RWPE2 (cell line): ENCODE measurements around the gene MIGA1.

ENCODE experiments used
- ATAC-seq: fragments of 200-7000 bp; cut with Tn5 transposase; 3 replicates; pipeline ENCODE4 v1.9.1; 2021; ENCODE audit warnings: low read depth
- DNase-seq: peaks from one replicate; pipeline ENCODE4 v3.0.0-alpha.2; 2020; ENCODE audit warnings: low spot score
- H3K27ac ChIP-seq: fragments of 450-650 bp; 2 replicates; pipeline ENCODE4 v1.5.1; 2017; ENCODE audit warnings: mild to moderate bottlenecking; ENCODE audit not compliant: poor library complexity, severe bottlenecking
- H3K27me3 ChIP-seq: fragments of 250-450 bp; sonication (Bioruptor Pico); 2 replicates; pipeline ENCODE4 v1.5.1; 2021; ENCODE audit warnings: mild to moderate bottlenecking, moderate library complexity; ENCODE audit not compliant: insufficient read depth, poor library complexity, severe bottlenecking
- H3K36me3 ChIP-seq: fragments of 250-450 bp; sonication (Bioruptor Pico); 2 replicates; pipeline ENCODE4 v1.5.1; 2020; ENCODE audit warnings: low read depth, mild to moderate bottlenecking, moderate library complexity
- H3K4me1 ChIP-seq: fragments of 250-450 bp; sonication (Bioruptor Pico); 2 replicates; pipeline ENCODE4 v1.5.1; 2021; ENCODE audit warnings: mild to moderate bottlenecking, moderate library complexity; ENCODE audit not compliant: insufficient read depth, poor library complexity, severe bottlenecking
- H3K4me3 ChIP-seq: fragments of 250-450 bp; sonication (Bioruptor Pico); 2 replicates; pipeline ENCODE4 v1.5.1; 2021; ENCODE audit warnings: mild to moderate bottlenecking, moderate library complexity; ENCODE audit not compliant: severe bottlenecking
- H3K9me3 ChIP-seq: fragments of 250-450 bp; sonication (Bioruptor Pico); 2 replicates; pipeline ENCODE4 v1.5.1; 2021; ENCODE audit warnings: mild to moderate bottlenecking, moderate library complexity; ENCODE audit not compliant: severe bottlenecking
- CTCF ChIP-seq: fragments of 450-650 bp; IDR thresholded peaks from one replicate; pipeline ENCODE4 v1.5.1; 2017; ENCODE audit warnings: mild to moderate bottlenecking, moderate library complexity; ENCODE audit not compliant: poor library complexity, severe bottlenecking

The MIGA1 gene

DNA sequence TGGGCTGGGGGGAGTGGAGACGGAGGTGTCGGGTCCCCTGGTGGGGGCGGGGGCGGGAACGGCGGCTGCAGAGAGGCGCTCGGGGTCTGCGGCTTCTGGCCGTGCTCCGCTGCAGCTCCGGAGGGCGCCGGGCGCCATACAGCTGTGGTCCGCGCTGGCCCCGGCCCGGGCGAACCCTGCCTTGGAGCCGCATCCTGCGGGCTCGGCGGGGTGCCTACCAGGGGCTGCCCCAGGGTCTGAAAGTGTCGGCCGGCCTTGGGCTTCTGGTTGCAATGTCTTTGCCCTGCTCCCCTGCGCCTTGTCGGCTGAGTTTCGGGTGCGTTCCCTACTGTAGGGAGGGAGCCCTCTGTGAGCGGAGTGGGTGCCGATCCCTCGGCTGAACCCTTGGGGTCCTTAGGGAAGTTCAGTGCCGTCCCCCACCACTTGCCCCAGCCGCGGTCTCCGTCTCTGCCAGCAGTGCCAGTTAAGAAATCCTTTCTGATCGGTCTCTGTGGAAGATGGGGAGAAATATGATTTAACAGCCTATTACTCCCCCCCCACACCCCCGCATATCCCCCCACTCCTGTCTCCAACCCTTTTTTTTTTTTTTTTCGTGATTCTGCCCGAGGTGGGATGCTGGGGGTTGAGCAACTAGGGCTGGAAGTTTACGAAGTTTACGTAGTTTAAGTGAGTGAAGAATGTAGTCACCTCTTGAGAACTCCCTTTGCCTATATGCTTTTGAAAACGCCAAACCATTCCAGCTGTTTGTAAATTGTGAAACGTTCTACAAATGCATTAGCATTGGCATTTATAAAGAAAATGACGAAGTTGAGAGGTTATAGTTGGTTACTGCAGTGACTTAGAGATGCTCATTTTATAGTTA is 109.6 kb downstream of the MIGA1 start:
- H3K36me3 ChIP-seq = no peaks in the 10 kb centered on the region
- no peaks in the 10 kb centered on the region for H3K9me3 ChIP-seq
- DNase-seq = no peak
- H3K4me3 ChIP-seq = peak overlapping the region; percentile 61
- peaks cover 16% of the 10 kb centered on the region for H3K4me1 ChIP-seq
- TF ChIP-seq CTCF = no peak
- no peaks in the 10 kb centered on the region for H3K27me3 ChIP-seq
- H3K27ac ChIP-seq = peak overlapping the region; percentile 92
- peak; percentile 55 for ATAC-seq

- Histone ChIP-seq H3K4me1 (peaks cover 16% of the 10 kb centered on the region), H3K27me3 (no peaks in the 10 kb centered on the region), H3K27ac (peak overlapping the region; percentile 92), H3K9me3 (no peaks in the 10 kb centered on the region), H3K36me3 (no peaks in the 10 kb centered on the region), H3K4me3 (peak overlapping the region; percentile 61)
- DNase-seq = no peak
- peak; percentile 81 for ATAC-seq
- TF ChIP-seq CTCF = no peak
These were observed 110.2 kb downstream of the MIGA1 start for GRCh38 chr1:77889671-77890070.

DNA sequence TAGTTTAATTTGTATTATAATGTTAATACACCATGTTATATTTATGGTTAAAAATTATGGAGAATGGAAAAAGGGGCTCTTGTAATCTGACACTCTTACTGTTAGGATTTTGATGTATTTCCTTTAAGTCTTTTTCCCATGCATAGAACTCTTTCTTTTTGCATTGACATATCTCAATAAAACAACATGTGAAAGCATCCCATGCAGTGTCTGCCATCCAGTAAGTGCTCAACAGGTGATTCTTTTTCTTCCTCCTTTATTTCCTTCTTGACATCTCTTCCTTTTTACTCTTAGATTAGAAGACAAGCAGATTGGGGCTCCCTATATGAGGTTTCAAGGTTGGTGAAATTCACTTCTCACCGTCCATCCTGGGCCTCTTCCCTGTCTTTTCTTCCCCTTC is 111.8 kb downstream of the MIGA1 start:
- H3K27ac ChIP-seq = no peak overlapping the region
- no peaks in the 10 kb centered on the region for H3K27me3 ChIP-seq
- ATAC-seq (no peak), DNase-seq (no peak)
- H3K4me3 ChIP-seq = no peak overlapping the region
- H3K4me1 ChIP-seq = peaks cover 16% of the 10 kb centered on the region
- no peak for TF ChIP-seq CTCF
- no peaks in the 10 kb centered on the region for H3K36me3 ChIP-seq
- H3K9me3 ChIP-seq = no peaks in the 10 kb centered on the region

DNA sequence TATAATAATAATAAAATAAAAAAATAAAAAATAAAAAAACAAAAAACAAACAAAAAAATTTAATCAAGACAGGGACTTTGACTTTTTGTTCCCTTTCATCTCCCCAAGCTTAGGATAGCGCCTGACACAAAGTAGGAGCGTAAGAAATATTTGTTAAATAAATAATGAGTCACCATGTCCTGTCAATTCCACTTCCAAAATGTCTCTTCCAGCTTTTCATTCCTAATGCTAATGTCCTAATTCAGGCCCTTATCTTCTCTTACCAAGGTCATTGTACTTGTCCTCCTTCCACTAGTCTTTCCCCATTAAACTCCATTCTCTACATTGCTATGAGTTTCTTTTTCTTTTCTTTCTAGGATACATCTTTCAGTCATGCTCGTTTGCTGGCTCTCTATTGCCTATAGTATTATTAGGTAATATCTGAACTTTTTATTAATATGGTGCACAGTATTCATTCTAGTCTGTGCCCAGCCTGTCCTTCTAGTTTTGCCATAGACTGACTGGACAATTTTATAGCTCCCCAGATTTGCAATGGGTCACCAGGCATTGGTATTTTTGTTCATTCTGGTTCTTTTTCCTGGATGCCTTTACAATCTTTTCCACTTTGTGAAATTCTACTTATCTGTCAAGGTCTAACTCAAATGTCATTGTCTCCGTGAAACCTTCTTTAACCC is 120.3 kb downstream of the MIGA1 start:
- no peak for TF ChIP-seq CTCF
- Histone ChIP-seq H3K4me3 (no peak overlapping the region), H3K9me3 (no peaks in the 10 kb centered on the region), H3K27ac (no peak overlapping the region), H3K36me3 (no peaks in the 10 kb centered on the region), H3K27me3 (no peaks in the 10 kb centered on the region), H3K4me1 (peaks cover 3% of the 10 kb centered on the region)
- DNase-seq (no peak), ATAC-seq (no peak)
